ENCODE measurements around the gene EXOC3L4.

DNA sequence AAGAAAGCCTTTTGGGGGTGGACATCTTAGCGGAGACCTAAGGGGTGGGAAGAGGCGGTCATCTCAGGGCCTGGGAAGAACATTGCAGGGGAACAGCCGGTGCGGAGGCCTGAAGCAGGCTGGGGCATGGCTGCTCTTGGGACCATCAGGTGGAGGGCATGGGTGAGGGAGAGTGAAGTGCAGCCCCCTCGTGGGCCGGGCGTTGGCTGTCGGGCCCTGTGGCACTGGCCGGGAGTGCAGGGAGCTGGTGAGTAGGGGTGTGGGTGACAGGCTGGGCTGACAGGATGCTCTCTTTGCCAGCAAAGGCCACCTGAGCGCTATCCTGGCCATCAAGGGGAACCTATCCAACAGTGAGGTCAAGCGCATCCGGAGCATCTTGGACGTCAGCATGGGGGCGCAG lies 40.4 kb downstream of the EXOC3L4 start:
- TF ChIP-seq, protein P1, sequence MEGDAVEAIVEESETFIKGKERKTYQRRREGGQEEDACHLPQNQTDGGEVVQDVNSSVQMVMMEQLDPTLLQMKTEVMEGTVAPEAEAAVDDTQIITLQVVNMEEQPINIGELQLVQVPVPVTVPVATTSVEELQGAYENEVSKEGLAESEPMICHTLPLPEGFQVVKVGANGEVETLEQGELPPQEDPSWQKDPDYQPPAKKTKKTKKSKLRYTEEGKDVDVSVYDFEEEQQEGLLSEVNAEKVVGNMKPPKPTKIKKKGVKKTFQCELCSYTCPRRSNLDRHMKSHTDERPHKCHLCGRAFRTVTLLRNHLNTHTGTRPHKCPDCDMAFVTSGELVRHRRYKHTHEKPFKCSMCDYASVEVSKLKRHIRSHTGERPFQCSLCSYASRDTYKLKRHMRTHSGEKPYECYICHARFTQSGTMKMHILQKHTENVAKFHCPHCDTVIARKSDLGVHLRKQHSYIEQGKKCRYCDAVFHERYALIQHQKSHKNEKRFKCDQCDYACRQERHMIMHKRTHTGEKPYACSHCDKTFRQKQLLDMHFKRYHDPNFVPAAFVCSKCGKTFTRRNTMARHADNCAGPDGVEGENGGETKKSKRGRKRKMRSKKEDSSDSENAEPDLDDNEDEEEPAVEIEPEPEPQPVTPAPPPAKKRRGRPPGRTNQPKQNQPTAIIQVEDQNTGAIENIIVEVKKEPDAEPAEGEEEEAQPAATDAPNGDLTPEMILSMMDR (IDR thresholded peaks at IDR 0.05; ENCODE audit: low read depth, low read length), result no peak
- no peak for TF ChIP-seq EZH2phosphoT487 (IDR thresholded peaks at IDR 0.05; ENCODE audit: low read depth)

Data from OCI-LY3 (cell line).